ENCODE data around the gene RASA3. TPM values are rescaled to one million over a fixed set of nuclear protein-coding genes. Genes with fewer than 3 reads are reported as not detected.

The RASA3 gene
- total and polyA plus RNA-seq, 9 of the 15 experiments (the other 6 are each of a cell fraction or from before 2014, with no cell fraction given), result 0.72 to 25.3 (median 14.4) TPM

DNA sequence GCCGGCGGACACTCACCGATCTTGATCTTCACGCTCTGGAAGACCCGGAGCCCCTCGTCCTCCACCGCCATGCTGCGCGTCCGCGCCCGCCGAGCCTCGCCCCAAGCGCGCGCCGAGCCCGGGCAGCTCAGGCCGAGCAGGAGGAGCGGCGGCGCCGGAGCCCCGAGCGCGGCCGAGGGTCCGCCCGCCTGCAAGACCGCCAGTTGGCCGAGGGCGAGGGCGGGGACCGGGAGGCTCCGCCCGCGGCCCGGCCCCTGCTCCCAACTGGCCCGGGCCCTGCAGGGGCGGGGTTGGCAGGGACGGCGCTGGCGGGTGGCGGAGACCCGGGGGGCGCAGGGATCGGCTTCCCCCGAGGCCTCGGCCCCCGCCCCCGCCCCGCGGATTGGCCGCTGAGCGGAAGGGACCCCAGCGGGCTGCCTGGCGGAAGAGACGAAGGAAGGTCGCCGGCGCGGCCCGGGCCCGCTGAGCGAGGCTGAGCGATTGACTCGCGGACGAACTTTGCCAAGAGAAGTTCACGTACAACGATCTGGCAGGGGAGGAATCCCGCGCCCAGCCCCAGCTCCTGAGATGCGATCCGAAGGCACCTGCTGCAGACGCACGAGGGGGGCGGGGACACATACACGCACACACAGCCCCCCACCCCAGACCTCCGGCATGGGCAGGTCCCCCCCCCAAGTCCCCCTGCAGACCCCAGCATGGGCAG lies at the start of gene RASA3 (continued):
- TF ChIP-seq, protein P1, sequence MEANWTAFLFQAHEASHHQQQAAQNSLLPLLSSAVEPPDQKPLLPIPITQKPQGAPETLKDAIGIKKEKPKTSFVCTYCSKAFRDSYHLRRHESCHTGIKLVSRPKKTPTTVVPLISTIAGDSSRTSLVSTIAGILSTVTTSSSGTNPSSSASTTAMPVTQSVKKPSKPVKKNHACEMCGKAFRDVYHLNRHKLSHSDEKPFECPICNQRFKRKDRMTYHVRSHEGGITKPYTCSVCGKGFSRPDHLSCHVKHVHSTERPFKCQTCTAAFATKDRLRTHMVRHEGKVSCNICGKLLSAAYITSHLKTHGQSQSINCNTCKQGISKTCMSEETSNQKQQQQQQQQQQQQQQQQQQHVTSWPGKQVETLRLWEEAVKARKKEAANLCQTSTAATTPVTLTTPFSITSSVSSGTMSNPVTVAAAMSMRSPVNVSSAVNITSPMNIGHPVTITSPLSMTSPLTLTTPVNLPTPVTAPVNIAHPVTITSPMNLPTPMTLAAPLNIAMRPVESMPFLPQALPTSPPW (CRISPR knock-in tag; IDR thresholded peaks at IDR 0.05), result peak; percentile 29
- TF ChIP-seq, protein P2, sequence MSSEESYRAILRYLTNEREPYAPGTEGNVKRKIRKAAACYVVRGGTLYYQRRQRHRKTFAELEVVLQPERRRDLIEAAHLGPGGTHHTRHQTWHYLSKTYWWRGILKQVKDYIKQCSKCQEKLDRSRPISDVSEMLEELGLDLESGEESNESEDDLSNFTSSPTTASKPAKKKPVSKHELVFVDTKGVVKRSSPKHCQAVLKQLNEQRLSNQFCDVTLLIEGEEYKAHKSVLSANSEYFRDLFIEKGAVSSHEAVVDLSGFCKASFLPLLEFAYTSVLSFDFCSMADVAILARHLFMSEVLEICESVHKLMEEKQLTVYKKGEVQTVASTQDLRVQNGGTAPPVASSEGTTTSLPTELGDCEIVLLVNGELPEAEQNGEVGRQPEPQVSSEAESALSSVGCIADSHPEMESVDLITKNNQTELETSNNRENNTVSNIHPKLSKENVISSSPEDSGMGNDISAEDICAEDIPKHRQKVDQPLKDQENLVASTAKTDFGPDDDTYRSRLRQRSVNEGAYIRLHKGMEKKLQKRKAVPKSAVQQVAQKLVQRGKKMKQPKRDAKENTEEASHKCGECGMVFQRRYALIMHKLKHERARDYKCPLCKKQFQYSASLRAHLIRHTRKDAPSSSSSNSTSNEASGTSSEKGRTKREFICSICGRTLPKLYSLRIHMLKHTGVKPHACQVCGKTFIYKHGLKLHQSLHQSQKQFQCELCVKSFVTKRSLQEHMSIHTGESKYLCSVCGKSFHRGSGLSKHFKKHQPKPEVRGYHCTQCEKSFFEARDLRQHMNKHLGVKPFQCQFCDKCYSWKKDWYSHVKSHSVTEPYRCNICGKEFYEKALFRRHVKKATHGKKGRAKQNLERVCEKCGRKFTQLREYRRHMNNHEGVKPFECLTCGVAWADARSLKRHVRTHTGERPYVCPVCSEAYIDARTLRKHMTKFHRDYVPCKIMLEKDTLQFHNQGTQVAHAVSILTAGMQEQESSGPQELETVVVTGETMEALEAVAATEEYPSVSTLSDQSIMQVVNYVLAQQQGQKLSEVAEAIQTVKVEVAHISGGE (CRISPR knock-in tag; IDR thresholded peaks at IDR 0.05), result 0 out of 6 replicates have a peak, but pooled peaks of 1 of the 3 experiments have one; percentile 19
- TF ChIP-seq CTBP1 (IDR thresholded peaks at IDR 0.05; ENCODE audit: borderline replicate concordance) (peak; percentile 58; the same call in 1 of the 2 replicates), CXXC5 (CRISPR knock-in tag; IDR thresholded peaks at IDR 0.05) (peak; percentile 62; the same call in 1 of the 2 replicates), CCNT2 (IDR thresholded peaks at IDR 0.05; ENCODE audit: borderline replicate concordance, extremely low read depth, insufficient read length, low read depth, low read length) (peak; percentile 34), HLTF (IDR thresholded peaks at IDR 0.05) (no peak), YY1 (IDR thresholded peaks at IDR 0.05; ENCODE audit: borderline replicate concordance in 1 of 3, control insufficient read depth in 1 of 3, extremely low read depth in 1 of 3, insufficient read depth in 3 of 3, insufficient read length in 1 of 3, insufficient replicate concordance in 2 of 3, low read depth in 1 of 3, low read length in 2 of 3) (peak in 2 of 3 experiments; percentile 21 to 43), POLR2G (IDR thresholded peaks at IDR 0.05; ENCODE audit: low read depth, low read length) (peak; percentile 74), CHD4 (IDR thresholded peaks at IDR 0.05; ENCODE audit: insufficient read depth, insufficient replicate concordance, low read depth, low read length, poor library complexity, severe bottlenecking) (no peak), PHF8 (IDR thresholded peaks at IDR 0.05; ENCODE audit: borderline replicate concordance, low read length) (peak; percentile 38; the same call in 1 of the 2 replicates)
- TF ChIP-seq, protein P3, sequence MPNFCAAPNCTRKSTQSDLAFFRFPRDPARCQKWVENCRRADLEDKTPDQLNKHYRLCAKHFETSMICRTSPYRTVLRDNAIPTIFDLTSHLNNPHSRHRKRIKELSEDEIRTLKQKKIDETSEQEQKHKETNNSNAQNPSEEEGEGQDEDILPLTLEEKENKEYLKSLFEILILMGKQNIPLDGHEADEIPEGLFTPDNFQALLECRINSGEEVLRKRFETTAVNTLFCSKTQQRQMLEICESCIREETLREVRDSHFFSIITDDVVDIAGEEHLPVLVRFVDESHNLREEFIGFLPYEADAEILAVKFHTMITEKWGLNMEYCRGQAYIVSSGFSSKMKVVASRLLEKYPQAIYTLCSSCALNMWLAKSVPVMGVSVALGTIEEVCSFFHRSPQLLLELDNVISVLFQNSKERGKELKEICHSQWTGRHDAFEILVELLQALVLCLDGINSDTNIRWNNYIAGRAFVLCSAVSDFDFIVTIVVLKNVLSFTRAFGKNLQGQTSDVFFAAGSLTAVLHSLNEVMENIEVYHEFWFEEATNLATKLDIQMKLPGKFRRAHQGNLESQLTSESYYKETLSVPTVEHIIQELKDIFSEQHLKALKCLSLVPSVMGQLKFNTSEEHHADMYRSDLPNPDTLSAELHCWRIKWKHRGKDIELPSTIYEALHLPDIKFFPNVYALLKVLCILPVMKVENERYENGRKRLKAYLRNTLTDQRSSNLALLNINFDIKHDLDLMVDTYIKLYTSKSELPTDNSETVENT (CRISPR knock-in tag; IDR thresholded peaks at IDR 0.05), result 0 out of 2 replicates have a peak, but pooled peaks have one; percentile 33
- TF ChIP-seq, protein P4, sequence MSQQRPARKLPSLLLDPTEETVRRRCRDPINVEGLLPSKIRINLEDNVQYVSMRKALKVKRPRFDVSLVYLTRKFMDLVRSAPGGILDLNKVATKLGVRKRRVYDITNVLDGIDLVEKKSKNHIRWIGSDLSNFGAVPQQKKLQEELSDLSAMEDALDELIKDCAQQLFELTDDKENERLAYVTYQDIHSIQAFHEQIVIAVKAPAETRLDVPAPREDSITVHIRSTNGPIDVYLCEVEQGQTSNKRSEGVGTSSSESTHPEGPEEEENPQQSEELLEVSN (IDR thresholded peaks at IDR 0.05; ENCODE audit: borderline replicate concordance in 1 of 2, extremely low read depth in 1 of 2, insufficient read depth in 1 of 2, insufficient read length in 1 of 2, low read depth in 1 of 2, low read length in 1 of 2, poor library complexity in 1 of 2, severe bottlenecking in 1 of 2), result peak; percentile 17 to 68

Measured in K562 (cell line).